Measurements from ENCODE around the gene WDR11.

The WDR11 gene

DNA sequence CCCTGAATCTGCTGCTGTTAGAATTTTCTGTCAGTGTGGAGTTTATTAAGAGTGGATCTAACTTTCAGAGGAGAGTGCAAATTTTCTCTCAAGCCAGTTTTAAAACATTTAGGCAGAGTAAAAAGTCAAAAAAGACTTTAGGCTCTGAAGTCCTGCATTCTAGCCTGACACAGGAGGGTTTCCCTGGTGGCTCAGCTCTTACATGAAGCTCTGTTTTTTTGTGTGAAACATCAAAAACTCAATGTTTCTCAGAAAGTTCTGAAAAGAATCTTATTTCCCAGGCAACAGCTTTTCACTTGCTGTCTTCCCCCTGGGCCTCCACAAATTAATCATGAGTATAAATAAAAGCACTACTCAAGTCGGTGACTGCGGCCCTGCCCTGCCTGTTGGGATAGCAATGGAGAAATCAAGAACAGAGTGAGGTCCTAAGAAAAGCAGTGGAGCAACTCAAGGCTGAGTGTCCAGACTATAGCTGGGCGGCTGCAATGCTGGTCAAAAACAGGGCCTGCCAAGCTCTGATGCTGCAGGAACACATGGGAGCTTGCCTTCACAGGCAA is 22.3 kb upstream of the WDR11 start:
- H3K27ac ChIP-seq (ENCODE audit: insufficient read depth in 1 of 2, low read depth in 1 of 2, low read length in 2 of 2, poor library complexity in 1 of 2, severe bottlenecking in 2 of 2): no peak overlapping the region
- no peak for DNase-seq
- H3K27me3 ChIP-seq (replicated peaks in 2 of 5; ENCODE audit: control insufficient read depth in 4 of 5, insufficient read depth in 5 of 5, low read length in 4 of 5): no peaks in the 10 kb centered on the region
- no peak overlapping the region for H3K4me3 ChIP-seq (ENCODE audit: control insufficient read depth in 1 of 7, extremely low read depth in 1 of 7, insufficient read depth in 4 of 7, low read depth in 2 of 7, low read length in 6 of 7)
- ChIA-PET CTCF (interaction anchor here (1.7 kb wide), 1 partner anchor 10 kb away, joined by 5 read pairs; no protein-coding TSS in a partner anchor), POLR2A (no interaction called here)
- 97% methylated on average over 3 of the region's 3 CpGs for WGBS (ENCODE audit: insufficient coverage)
- no peaks in the 10 kb centered on the region for H3K4me1 ChIP-seq (ENCODE audit: control extremely low read depth in 1 of 4, control insufficient read depth in 4 of 4, insufficient read depth in 4 of 4, low read length in 3 of 4)
- no peaks in the 10 kb centered on the region for H3K9me3 ChIP-seq (ENCODE audit: control extremely low read depth in 1 of 5, control insufficient read depth in 4 of 5, insufficient read depth in 2 of 5, low read depth in 1 of 5, low read length in 4 of 5)
- no peaks in the 10 kb centered on the region for H3K36me3 ChIP-seq (ENCODE audit: control insufficient read depth in 4 of 4, insufficient read depth in 4 of 4, low read length in 3 of 4)

DNA sequence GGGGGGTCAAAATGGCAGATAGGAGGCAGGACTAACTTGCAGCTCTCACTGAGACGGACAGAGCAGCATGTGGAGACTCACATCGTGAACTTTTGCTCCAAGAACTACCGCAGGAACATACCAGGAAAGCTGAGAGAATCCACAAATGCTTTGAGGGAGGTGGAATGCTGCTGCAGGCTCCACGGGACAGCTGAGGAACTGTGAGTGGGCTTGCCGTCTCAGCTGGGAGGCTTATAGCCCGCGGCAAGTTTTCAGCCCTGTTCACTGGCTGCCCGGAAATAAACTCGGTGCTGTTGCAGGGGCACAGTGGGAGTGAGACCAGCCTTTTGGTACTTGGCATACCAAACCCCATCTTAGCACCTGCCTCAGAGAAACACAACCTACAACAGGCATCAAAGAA is 19.1 kb upstream of the WDR11 start:
- H3K27me3 ChIP-seq (replicated peaks in 2 of 5; ENCODE audit: control insufficient read depth in 4 of 5, insufficient read depth in 5 of 5, low read length in 4 of 5): no peaks in the 10 kb centered on the region
- no peaks in the 10 kb centered on the region for H3K4me1 ChIP-seq (ENCODE audit: control extremely low read depth in 1 of 4, control insufficient read depth in 4 of 4, insufficient read depth in 4 of 4, low read length in 3 of 4)
- no peaks in the 10 kb centered on the region for H3K36me3 ChIP-seq (ENCODE audit: control insufficient read depth in 4 of 4, insufficient read depth in 4 of 4, low read length in 3 of 4)
- WGBS (ENCODE audit: insufficient coverage): 100% methylated on average over 8 of the region's 9 CpGs
- no peak for DNase-seq
- H3K4me3 ChIP-seq (ENCODE audit: control insufficient read depth in 1 of 7, extremely low read depth in 1 of 7, insufficient read depth in 4 of 7, low read depth in 2 of 7, low read length in 6 of 7): no peak overlapping the region
- H3K9me3 ChIP-seq (ENCODE audit: control extremely low read depth in 1 of 5, control insufficient read depth in 4 of 5, insufficient read depth in 2 of 5, low read depth in 1 of 5, low read length in 4 of 5): no peaks in the 10 kb centered on the region
- CTCF ChIA-PET: interaction anchor here (1.1 to 1.6 kb wide), 3 partner anchors 10 to 56 kb away, joined by 3 to 5 read pairs (median 5); no protein-coding TSS in a partner anchor
- no peak overlapping the region for H3K27ac ChIP-seq (ENCODE audit: insufficient read depth in 1 of 2, low read depth in 1 of 2, low read length in 2 of 2, poor library complexity in 1 of 2, severe bottlenecking in 2 of 2)
- POLR2A ChIA-PET: no interaction called here

DNA sequence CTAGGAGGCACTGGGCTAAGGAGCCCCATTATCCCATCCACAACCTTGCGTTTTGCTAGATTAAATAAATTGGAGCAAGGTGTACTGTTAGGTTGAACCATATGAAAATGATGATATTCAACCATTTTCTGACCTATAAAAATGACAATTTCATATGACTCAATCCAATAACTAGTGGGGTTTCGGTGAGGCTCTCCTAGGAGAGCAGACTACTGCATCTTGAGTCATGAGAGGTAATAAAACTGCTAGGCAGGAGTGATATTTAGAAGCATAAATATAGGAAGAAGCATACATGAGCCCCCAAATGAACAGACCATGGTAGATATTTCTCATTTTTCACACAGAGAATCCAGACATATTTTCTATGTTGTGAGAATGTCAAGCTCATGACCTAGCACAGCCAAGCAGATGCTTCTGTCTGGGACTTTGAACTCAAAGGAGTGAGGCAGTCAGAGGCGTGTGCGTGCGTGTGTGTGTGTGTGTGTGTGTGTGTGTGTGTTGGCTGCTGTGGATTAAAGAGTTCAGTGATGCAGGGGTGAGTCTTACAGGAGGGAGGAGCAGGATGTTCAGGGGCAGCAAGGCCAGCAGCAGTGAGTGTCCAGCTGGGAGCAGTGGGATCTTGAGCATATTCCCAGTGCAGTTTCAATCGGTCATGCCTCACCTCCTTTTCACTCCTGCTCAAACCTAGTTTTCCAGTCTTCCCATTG is 17.8 kb upstream of the WDR11 start:
- ChIA-PET POLR2A (no interaction called here), CTCF (no interaction called here)
- Histone ChIP-seq H3K36me3 (ENCODE audit: control insufficient read depth in 4 of 4, insufficient read depth in 4 of 4, low read length in 3 of 4) (no peaks in the 10 kb centered on the region), H3K27me3 (replicated peaks in 2 of 5; ENCODE audit: control insufficient read depth in 4 of 5, insufficient read depth in 5 of 5, low read length in 4 of 5) (no peaks in the 10 kb centered on the region), H3K4me3 (ENCODE audit: control insufficient read depth in 1 of 7, extremely low read depth in 1 of 7, insufficient read depth in 4 of 7, low read depth in 2 of 7, low read length in 6 of 7) (no peak overlapping the region), H3K27ac (ENCODE audit: insufficient read depth in 1 of 2, low read depth in 1 of 2, low read length in 2 of 2, poor library complexity in 1 of 2, severe bottlenecking in 2 of 2) (no peak overlapping the region), H3K4me1 (ENCODE audit: control extremely low read depth in 1 of 4, control insufficient read depth in 4 of 4, insufficient read depth in 4 of 4, low read length in 3 of 4) (no peaks in the 10 kb centered on the region), H3K9me3 (ENCODE audit: control extremely low read depth in 1 of 5, control insufficient read depth in 4 of 5, insufficient read depth in 2 of 5, low read depth in 1 of 5, low read length in 4 of 5) (no peaks in the 10 kb centered on the region)
- DNase-seq: no peak
- WGBS (ENCODE audit: insufficient coverage): no CpG with 5 or more reads among the region's 6 CpGs

DNA sequence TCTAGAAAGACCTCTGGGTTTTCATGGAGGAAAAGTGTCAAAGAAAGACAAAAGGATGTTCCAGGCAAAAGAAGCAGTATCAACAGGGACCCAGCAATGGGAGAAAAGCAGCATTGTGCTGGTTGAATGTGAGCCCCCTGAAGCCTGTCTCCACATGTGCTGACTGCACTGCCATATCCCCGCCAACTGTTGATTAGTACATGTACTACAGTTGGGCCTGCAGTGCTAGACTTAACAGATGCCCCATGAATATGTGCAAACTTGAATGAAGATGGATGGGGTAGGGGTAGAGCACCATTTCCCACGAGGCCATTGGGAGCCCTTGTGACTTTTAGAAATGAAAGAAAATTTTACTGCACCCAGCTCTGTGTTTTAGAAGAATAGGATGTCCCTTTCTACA is 15.6 kb upstream of the WDR11 start:
- H3K4me3 ChIP-seq (ENCODE audit: control insufficient read depth in 1 of 7, extremely low read depth in 1 of 7, insufficient read depth in 4 of 7, low read depth in 2 of 7, low read length in 6 of 7): no peak overlapping the region
- WGBS (ENCODE audit: insufficient coverage): 90% methylated on average over 2 of the region's 2 CpGs
- no peaks in the 10 kb centered on the region for H3K27me3 ChIP-seq (replicated peaks in 2 of 5; ENCODE audit: control insufficient read depth in 4 of 5, insufficient read depth in 5 of 5, low read length in 4 of 5)
- H3K27ac ChIP-seq (ENCODE audit: insufficient read depth in 1 of 2, low read depth in 1 of 2, low read length in 2 of 2, poor library complexity in 1 of 2, severe bottlenecking in 2 of 2): no peak overlapping the region
- H3K4me1 ChIP-seq (ENCODE audit: control extremely low read depth in 1 of 4, control insufficient read depth in 4 of 4, insufficient read depth in 4 of 4, low read length in 3 of 4): no peaks in the 10 kb centered on the region
- no peak for DNase-seq
- ChIA-PET CTCF (no interaction called here), POLR2A (no interaction called here)
- H3K36me3 ChIP-seq (ENCODE audit: control insufficient read depth in 4 of 4, insufficient read depth in 4 of 4, low read length in 3 of 4): no peaks in the 10 kb centered on the region
- H3K9me3 ChIP-seq (ENCODE audit: control extremely low read depth in 1 of 5, control insufficient read depth in 4 of 5, insufficient read depth in 2 of 5, low read depth in 1 of 5, low read length in 4 of 5): no peaks in the 10 kb centered on the region

DNA sequence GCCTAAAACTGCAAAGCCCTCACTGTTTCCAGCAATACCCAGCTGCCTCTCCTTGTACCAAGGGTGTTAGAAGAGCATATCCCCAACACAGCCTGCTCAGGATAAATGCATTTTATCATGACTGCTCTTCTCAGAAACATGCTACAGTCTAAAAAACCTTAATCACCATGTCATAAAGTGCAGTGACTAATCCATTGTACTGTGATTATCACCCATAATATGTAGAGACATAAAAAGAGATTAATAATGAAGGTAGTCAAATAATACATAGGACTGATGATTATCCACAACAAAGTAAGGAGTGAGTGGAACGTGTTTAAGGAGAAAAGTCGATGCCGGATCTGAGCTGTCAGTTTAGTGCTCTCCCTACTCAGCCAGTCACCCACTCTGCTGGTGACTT is 12.2 kb upstream of the WDR11 start:
- ChIA-PET POLR2A (no interaction called here), CTCF (interaction anchor here (1.2 to 2.5 kb wide), 2 partner anchors 11 to 27 kb away, joined by 3 to 5 read pairs; no protein-coding TSS in a partner anchor)
- H3K27me3 ChIP-seq (replicated peaks in 2 of 5; ENCODE audit: control insufficient read depth in 4 of 5, insufficient read depth in 5 of 5, low read length in 4 of 5): no peaks in the 10 kb centered on the region
- peaks cover 0 to 2% (median 0%) of the 10 kb centered on the region in 4 experiments for H3K4me1 ChIP-seq (ENCODE audit: control extremely low read depth in 1 of 4, control insufficient read depth in 4 of 4, insufficient read depth in 4 of 4, low read length in 3 of 4)
- H3K4me3 ChIP-seq (ENCODE audit: control insufficient read depth in 1 of 7, extremely low read depth in 1 of 7, insufficient read depth in 4 of 7, low read depth in 2 of 7, low read length in 6 of 7): no peak overlapping the region
- H3K27ac ChIP-seq (ENCODE audit: insufficient read depth in 1 of 2, low read depth in 1 of 2, low read length in 2 of 2, poor library complexity in 1 of 2, severe bottlenecking in 2 of 2): no peak overlapping the region
- no peaks in the 10 kb centered on the region for H3K36me3 ChIP-seq (ENCODE audit: control insufficient read depth in 4 of 4, insufficient read depth in 4 of 4, low read length in 3 of 4)
- no peak for DNase-seq
- no peaks in the 10 kb centered on the region for H3K9me3 ChIP-seq (ENCODE audit: control extremely low read depth in 1 of 5, control insufficient read depth in 4 of 5, insufficient read depth in 2 of 5, low read depth in 1 of 5, low read length in 4 of 5)
- WGBS (ENCODE audit: insufficient coverage): no CpG with 5 or more reads among the region's 3 CpGs

DNA sequence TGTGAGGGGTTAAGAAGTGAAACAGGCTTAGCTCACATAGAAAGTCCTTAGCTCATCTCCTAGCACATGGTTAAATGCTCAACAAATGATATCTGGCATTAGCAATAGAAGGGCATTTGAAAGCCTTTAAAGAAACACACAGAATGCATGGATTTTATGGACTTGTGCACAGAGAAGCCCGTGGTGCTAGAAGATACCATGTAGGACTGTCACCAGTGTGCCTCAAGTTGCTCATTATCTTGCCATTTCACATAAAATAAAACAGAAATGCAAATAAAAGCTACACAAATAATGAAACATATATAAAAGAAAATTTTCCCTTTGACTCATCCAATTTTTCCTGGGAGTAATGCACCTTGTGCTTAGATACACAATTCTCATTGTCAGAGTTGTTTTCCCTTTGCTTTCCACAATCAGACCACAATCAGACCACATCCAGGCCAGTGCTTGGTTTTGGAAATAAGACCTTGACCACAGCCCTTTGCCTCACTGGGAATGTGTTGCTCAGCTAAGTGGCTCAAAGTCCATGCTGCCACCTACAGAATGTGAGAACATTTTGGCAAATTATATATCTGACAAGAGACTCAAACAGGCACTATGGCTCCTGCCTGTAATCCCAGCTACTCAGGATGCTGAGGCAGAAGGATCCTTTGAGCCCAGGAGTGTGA is 9.5 kb upstream of the WDR11 start:
- DNase-seq: no peak
- Histone ChIP-seq H3K9me3 (ENCODE audit: control extremely low read depth in 1 of 5, control insufficient read depth in 4 of 5, insufficient read depth in 2 of 5, low read depth in 1 of 5, low read length in 4 of 5) (no peaks in the 10 kb centered on the region), H3K36me3 (ENCODE audit: control insufficient read depth in 4 of 4, insufficient read depth in 4 of 4, low read length in 3 of 4) (no peaks in the 10 kb centered on the region), H3K27ac (ENCODE audit: insufficient read depth in 1 of 2, low read depth in 1 of 2, low read length in 2 of 2, poor library complexity in 1 of 2, severe bottlenecking in 2 of 2) (no peak overlapping the region), H3K4me1 (ENCODE audit: control extremely low read depth in 1 of 4, control insufficient read depth in 4 of 4, insufficient read depth in 4 of 4, low read length in 3 of 4) (peaks cover 0 to 2% (median 0%) of the 10 kb centered on the region in 4 experiments), H3K4me3 (ENCODE audit: control insufficient read depth in 1 of 7, extremely low read depth in 1 of 7, insufficient read depth in 4 of 7, low read depth in 2 of 7, low read length in 6 of 7) (no peak overlapping the region), H3K27me3 (replicated peaks in 2 of 5; ENCODE audit: control insufficient read depth in 4 of 5, insufficient read depth in 5 of 5, low read length in 4 of 5) (no peaks in the 10 kb centered on the region)
- POLR2A ChIA-PET: no interaction called here
- 89% methylated on average over 1 of the region's 1 CpG for WGBS (ENCODE audit: insufficient coverage)
- CTCF ChIA-PET: interaction anchor here (1.5 to 2.2 kb wide), 3 partner anchors 10 to 105 kb away, joined by 3 to 6 read pairs (median 5); partner anchors contain the start of gene WDR11

DNA sequence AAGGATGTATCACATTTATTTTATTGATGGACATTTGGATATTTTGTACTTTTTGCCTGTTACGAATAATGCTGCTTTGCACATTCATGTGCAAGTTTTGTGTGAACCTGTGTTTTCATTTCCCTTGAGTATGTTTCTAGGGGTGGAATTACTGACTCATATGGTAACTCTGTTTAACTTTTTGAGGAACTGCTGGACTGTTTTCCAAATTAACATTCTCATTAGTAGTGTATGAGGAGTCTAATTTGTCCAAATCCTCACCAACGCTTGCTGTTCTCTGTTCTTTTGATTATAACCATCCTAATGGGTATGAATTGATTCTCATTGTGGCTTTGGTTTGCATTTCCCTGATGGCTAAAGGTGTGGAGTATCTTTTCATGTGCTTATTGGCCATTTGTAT is 3.2 kb downstream of the WDR11 start:
- Histone ChIP-seq H3K4me1 (ENCODE audit: control extremely low read depth in 1 of 4, control insufficient read depth in 4 of 4, insufficient read depth in 4 of 4, low read length in 3 of 4) (peaks cover 6 to 19% (median 14%) of the 10 kb centered on the region in 4 experiments), H3K4me3 (ENCODE audit: control insufficient read depth in 1 of 7, extremely low read depth in 1 of 7, insufficient read depth in 4 of 7, low read depth in 2 of 7, low read length in 6 of 7) (no peak overlapping the region), H3K9me3 (ENCODE audit: control extremely low read depth in 1 of 5, control insufficient read depth in 4 of 5, insufficient read depth in 2 of 5, low read depth in 1 of 5, low read length in 4 of 5) (peaks cover 0 to 7% (median 0%) of the 10 kb centered on the region in 5 experiments), H3K27me3 (replicated peaks in 2 of 5; ENCODE audit: control insufficient read depth in 4 of 5, insufficient read depth in 5 of 5, low read length in 4 of 5) (no peaks in the 10 kb centered on the region), H3K27ac (ENCODE audit: insufficient read depth in 1 of 2, low read depth in 1 of 2, low read length in 2 of 2, poor library complexity in 1 of 2, severe bottlenecking in 2 of 2) (no peak overlapping the region), H3K36me3 (ENCODE audit: control insufficient read depth in 4 of 4, insufficient read depth in 4 of 4, low read length in 3 of 4) (peaks cover 8 to 31% (median 19%) of the 10 kb centered on the region in 4 experiments)
- ChIA-PET CTCF (no interaction called here), POLR2A (no interaction called here)
- DNase-seq: no peak
- WGBS (ENCODE audit: insufficient coverage): 89% methylated on average over 1 of the region's 2 CpGs

All from common myeloid progenitor, CD34-positive (primary cell).